VCaP (cell line): ENCODE results near the gene CAMTA1.

ENCODE experiments used
- H3K27ac ChIP-seq: fragments of 450-650 bp; 2 replicates; pipeline ENCODE4 v1.5.1; 2017
- CTCF ChIP-seq: fragments of 450-650 bp; conservative IDR thresholded peaks from 2 replicates; pipeline ENCODE4 v1.5.1; 2017; ENCODE audit warnings: mild to moderate bottlenecking, moderate library complexity

The CAMTA1 gene

GRCh38 chr1:7526196-7526866 is 741.1 kb downstream of the CAMTA1 start:
- H3K27ac ChIP-seq, result no peak overlapping the region
- no peak for TF ChIP-seq CTCF

- no peak for TF ChIP-seq CTCF
- no peak overlapping the region for H3K27ac ChIP-seq
Measured at GRCh38 chr1:7526867-7527732, 741.8 kb downstream of the CAMTA1 start.

GRCh38 chr1:7527733-7528045 is 742.4 kb downstream of the CAMTA1 start:
- no peak overlapping the region for H3K27ac ChIP-seq
- no peak for TF ChIP-seq CTCF

- TF ChIP-seq CTCF, result no peak
- no peak overlapping the region for H3K27ac ChIP-seq
Measured at GRCh38 chr1:7528386-7529198, 743.3 kb downstream of the CAMTA1 start.

- TF ChIP-seq CTCF, result no peak
- H3K27ac ChIP-seq, result no peak overlapping the region
Measured at GRCh38 chr1:7529917-7530316, 744.7 kb downstream of the CAMTA1 start.

- no peak overlapping the region for H3K27ac ChIP-seq
- no peak for TF ChIP-seq CTCF
Measured at GRCh38 chr1:7531562-7532340, 746.5 kb downstream of the CAMTA1 start.
